Body of pancreas (tissue), 4 donors: Measurements from ENCODE around the gene NEUROG3.

Experiments
- CTCF ChIP-seq, 7 experiments: fragments of 450-650 bp in 4 of 7; fragments of 200-600 bp in 3 of 7; sonication (generic) in 3 of 7; IDR thresholded peaks; one replicate each; pipeline ENCODE4 v1.5.1; 2016 to 2019; ENCODE audit warnings: antibody characterized with exemption in 7 of 7
- POLR2A ChIP-seq, 3 donors: fragments of 450-650 bp; IDR thresholded peaks; one replicate each; pipeline ENCODE4 v1.6.1; 2016; ENCODE audit warnings: antibody characterized with exemption in 3 of 3, mild to moderate bottlenecking in 2 of 3

GRCh38 chr10:69578508-69578991 lies 5.3 kb upstream of the NEUROG3 start:
- TF ChIP-seq POLR2A (IDR thresholded peaks at IDR 0.05) (no peak), CTCF (IDR thresholded peaks at IDR 0.05) (no peak)
